LNCaP clone FGC (cell line): ENCODE measurements around the gene ZNF146.

Experiments
- DNase-seq: peaks from one replicate; pipeline ENCODE4 v3.0.0-alpha.2; 2011; ENCODE audit warnings: low read depth
- H3K4me3 ChIP-seq: 2 replicates; pipeline ENCODE4 v1.5.1; 2011; ENCODE audit warnings: mild to moderate bottlenecking, low read depth, low read length, control low read depth
- CTCF ChIP-seq: IDR thresholded peaks from 2 replicates; pipeline ENCODE4 v1.5.1; 2012; ENCODE audit warnings: mild to moderate bottlenecking; ENCODE audit not compliant: control insufficient read depth, insufficient read depth; ENCODE audit errors: extremely low read depth

The ZNF146 gene

GRCh38 chr19:36256064-36256463 is 41.2 kb downstream of the ZNF146 start:
- H3K4me3 ChIP-seq = no peak overlapping the region
- TF ChIP-seq CTCF = no peak
- no peak for DNase-seq

- peak overlapping the region; percentile 56 for H3K4me3 ChIP-seq
- no peak for DNase-seq
- no peak for TF ChIP-seq CTCF
These were observed 42.1 kb downstream of the ZNF146 start for GRCh38 chr19:36256853-36257519.

- no peak for TF ChIP-seq CTCF
- peak overlapping the region; percentile 56 for H3K4me3 ChIP-seq
- no peak for DNase-seq
These were observed 42.6 kb downstream of the ZNF146 start for GRCh38 chr19:36257520-36257876.

GRCh38 chr19:36258028-36258875 is 43.3 kb downstream of the ZNF146 start:
- no peak for TF ChIP-seq CTCF
- H3K4me3 ChIP-seq = peak overlapping the region; percentile 56

GRCh38 chr19:36259211-36259610 is 44.3 kb downstream of the ZNF146 start:
- H3K4me3 ChIP-seq = no peak overlapping the region
- no peak for TF ChIP-seq CTCF
- DNase-seq = no peak

More at GRCh38 chr19:36258028-36258875, 43.3 kb downstream of the ZNF146 start:
- DNase-seq = no peak

- H3K4me3 ChIP-seq = no peak overlapping the region
- DNase-seq = no peak
- no peak for TF ChIP-seq CTCF
These were observed 50.2 kb downstream of the ZNF146 start for GRCh38 chr19:36265064-36265463.
